Ecto neural progenitor cell (in vitro differentiated cells): ENCODE results near the gene NDEL1.

ENCODE experiments used
- DNase-seq: peaks from one replicate; pipeline ENCODE4 v3.0.0-alpha.2; 2018; ENCODE audit warnings: low spot score

NDEL1 gene

DNA sequence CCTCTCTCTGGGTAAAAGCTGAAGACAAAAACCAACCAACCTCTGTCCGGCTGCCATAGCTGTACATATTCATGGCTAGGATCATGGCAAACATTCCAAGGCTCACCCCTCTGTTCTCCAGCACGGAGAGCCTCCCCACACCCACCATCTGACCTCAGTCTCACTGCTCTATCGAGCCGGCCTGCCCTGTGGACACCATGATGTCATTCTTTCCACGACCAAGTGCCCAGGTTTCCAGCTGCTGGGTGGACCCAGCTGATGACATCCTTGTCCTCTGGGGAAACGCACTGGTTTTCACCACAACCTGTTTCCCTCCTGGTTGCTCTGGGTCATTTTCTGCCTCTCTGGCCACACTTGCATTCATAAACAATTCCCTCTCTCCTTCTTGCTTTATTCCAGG is 67.7 kb downstream of the NDEL1 start:
- no peak for DNase-seq

- DNase-seq, result no peak
Measured at GRCh38 chr17:8503807-8504206, 68.1 kb downstream of the NDEL1 start.

DNA sequence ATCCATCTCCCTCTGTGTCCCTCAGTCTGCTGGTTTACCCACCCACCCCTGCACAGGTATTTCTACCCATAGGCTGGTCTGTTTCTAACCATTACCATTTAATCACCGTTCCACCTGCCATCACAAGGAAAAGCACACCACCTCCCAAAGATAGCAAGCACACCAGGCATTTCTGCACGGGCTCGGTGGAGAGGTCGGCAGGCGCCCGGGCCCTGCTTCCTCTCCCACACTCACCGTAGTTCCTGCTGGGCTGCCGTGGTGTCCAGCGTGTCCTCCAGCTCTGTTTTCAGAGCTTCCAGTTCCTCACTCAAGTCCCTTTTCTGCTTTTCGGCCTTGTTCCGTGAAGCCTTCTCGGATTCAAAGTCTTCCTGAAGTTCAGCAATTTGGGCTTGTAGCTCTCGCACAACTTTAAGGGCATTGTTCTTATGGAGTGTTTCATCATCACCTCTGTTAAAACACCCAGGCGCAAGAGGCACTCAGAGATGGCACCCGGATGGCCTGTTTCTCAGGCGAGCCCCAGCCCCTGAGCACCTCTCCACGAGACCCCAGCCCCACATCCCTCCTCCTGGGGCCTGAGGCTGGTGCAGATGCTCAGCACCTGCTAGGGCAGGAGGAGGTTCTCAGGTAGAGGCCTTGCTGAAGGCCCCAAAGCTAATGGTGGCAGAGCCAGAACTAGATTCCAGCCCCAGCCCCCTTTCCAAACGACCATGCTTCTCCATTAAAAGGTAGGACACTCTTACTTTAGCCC is 69.0 kb downstream of the NDEL1 start:
- DNase-seq, result no peak

DNA sequence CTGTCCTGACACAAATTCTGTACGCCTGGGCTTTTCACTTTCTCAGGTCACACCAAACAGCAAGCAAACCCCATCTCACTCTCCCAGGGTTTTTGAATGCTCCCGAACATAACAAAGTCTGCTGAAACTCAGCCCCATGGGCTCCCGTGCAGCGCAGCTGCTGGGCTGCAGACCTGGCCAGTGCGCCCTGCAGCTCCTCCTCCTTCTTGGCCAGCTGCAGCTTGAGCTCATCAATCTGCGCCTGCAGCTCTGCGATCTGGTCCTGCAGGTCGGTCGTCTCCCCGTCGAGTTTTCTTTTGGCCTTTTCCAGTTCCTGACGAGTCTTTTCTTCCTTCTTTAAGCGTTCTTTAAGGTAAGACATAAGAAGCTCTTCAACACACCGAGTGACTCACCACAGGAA is 70.5 kb downstream of the NDEL1 start:
- DNase-seq, result no peak

GRCh38 chr17:8514801-8515200 is 79.1 kb downstream of the NDEL1 start:
- no peak for DNase-seq
